Measurements from ENCODE around the gene SEMA4F.

Gene SEMA4F

DNA sequence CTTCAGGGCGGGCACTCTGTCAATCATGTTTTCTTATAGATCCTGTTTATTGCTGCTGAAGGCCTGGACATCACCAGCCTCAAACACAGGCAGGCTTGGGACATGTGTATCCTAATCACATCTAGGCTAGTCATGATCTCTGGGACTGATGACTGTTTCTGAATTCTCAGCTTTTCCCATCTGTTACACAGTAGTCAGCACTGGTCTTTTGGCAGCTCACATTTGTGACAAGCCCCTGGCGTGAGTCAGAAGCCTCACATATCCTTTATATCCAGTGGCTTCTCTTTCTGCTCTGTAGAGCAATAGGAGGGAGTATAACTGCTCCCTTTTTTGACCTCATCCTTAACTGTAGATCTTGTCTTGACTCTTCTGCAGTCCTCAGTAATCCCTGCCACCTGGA lies 4.5 kb downstream of the SEMA4F start:
- TF ChIP-seq, protein P1, sequence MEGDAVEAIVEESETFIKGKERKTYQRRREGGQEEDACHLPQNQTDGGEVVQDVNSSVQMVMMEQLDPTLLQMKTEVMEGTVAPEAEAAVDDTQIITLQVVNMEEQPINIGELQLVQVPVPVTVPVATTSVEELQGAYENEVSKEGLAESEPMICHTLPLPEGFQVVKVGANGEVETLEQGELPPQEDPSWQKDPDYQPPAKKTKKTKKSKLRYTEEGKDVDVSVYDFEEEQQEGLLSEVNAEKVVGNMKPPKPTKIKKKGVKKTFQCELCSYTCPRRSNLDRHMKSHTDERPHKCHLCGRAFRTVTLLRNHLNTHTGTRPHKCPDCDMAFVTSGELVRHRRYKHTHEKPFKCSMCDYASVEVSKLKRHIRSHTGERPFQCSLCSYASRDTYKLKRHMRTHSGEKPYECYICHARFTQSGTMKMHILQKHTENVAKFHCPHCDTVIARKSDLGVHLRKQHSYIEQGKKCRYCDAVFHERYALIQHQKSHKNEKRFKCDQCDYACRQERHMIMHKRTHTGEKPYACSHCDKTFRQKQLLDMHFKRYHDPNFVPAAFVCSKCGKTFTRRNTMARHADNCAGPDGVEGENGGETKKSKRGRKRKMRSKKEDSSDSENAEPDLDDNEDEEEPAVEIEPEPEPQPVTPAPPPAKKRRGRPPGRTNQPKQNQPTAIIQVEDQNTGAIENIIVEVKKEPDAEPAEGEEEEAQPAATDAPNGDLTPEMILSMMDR (IDR thresholded peaks at IDR 0.05; ENCODE audit: insufficient read depth, low read length, missing control alignments) = no peak
- peak; percentile 59 for DNase-seq (ENCODE audit: low read depth, low spot score)
- POLR2A ChIA-PET = no interaction called here

DNA sequence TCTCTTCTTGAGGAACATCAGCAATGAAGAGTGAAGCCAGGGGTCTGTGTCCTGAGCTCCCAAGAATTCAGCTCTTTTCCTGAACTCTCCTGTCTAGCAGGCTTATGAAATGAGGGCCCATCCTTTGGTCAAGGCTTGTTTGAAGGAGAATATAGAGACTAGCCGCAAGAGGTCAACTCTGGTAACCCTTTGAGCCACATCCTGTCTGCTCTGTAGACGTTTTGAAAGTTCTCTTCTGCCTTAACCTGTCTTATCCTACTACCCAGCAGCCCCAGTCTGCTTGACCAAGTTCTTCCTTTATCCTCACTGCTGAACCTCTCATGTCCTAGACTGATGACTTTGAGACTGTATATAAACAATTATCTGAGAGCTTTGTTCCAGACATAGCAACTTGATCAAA lies 5.4 kb downstream of the SEMA4F start:
- no peak overlapping the region for H3K4me3 ChIP-seq (ENCODE audit: low read depth, low read length)
- DNase-seq (ENCODE audit: low read depth, low spot score) = no peak
- TF ChIP-seq, protein P1 (IDR thresholded peaks at IDR 0.05; ENCODE audit: insufficient read depth, low read length, missing control alignments) = no peak
- CTCF ChIA-PET = interaction anchor here (1.0 kb wide), 1 partner anchor 9 kb away, joined by 4 read pairs; no protein-coding TSS in a partner anchor
- POLR2A ChIA-PET = no interaction called here

More for the DNA sequence above, 4.5 kb downstream of the SEMA4F start:
- CTCF ChIA-PET = interaction anchor here (1.0 kb wide), 1 partner anchor 10 kb away, joined by 4 read pairs; no protein-coding TSS in a partner anchor
- no peak overlapping the region for H3K4me3 ChIP-seq (ENCODE audit: low read depth, low read length)

DNA sequence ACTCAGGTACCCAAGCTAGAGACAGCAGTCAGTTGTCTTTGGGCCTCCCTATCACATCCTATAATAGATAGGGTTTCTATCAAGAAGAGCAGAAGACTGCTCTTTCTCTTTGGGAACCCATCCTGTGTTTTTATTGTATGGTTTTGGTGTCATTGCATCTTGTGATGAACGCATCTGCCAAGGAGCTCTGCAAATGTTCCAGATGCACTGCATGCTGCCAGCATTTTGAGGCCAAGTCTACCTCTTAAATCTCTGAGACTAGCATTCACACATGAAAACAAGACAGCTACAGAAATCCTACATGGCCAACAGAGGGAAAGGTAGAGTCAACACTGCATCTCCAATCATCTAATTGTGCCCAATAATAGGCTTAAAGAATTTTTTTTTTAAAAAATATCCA lies 14.0 kb downstream of the SEMA4F start:
- no peak overlapping the region for H3K4me3 ChIP-seq (ENCODE audit: low read depth, low read length)
- no peak for DNase-seq (ENCODE audit: low read depth, low spot score)
- POLR2A ChIA-PET = no interaction called here
- TF ChIP-seq, protein P1 (IDR thresholded peaks at IDR 0.05; ENCODE audit: insufficient read depth, low read length, missing control alignments) = no peak
- CTCF ChIA-PET = interaction anchor here (0.7 kb wide), 1 partner anchor 9 kb away, joined by 4 read pairs; no protein-coding TSS in a partner anchor

- POLR2A ChIA-PET = no interaction called here
- no peak for DNase-seq (ENCODE audit: low read depth, low spot score)
- CTCF ChIA-PET = interaction anchor here (1.0 kb wide), 1 partner anchor 205 kb away, joined by 5 read pairs; no protein-coding TSS in a partner anchor
- TF ChIP-seq, protein P1 (IDR thresholded peaks at IDR 0.05; ENCODE audit: insufficient read depth, low read length, missing control alignments) = no peak
- no peak overlapping the region for H3K4me3 ChIP-seq (ENCODE audit: low read depth, low read length)
Observed at GRCh38 chr2:74670263-74670662, 16.2 kb downstream of the SEMA4F start.

- ChIA-PET CTCF (interaction anchor here (0.9 to 1.2 kb wide), 2 partner anchors 17 to 20 kb away, joined by 3 to 6 read pairs; no protein-coding TSS in a partner anchor), POLR2A (interaction anchor here (0.9 kb wide), 1 partner anchor 97 kb away, joined by 5 read pairs; no protein-coding TSS in a partner anchor)
- H3K4me3 ChIP-seq (ENCODE audit: low read depth, low read length) = no peak overlapping the region
- TF ChIP-seq, protein P1 (IDR thresholded peaks at IDR 0.05; ENCODE audit: insufficient read depth, low read length, missing control alignments) = no peak
- DNase-seq (ENCODE audit: low read depth, low spot score) = peak; percentile 49
Observed at GRCh38 chr2:74671479-74671878, 17.4 kb downstream of the SEMA4F start.

DNA sequence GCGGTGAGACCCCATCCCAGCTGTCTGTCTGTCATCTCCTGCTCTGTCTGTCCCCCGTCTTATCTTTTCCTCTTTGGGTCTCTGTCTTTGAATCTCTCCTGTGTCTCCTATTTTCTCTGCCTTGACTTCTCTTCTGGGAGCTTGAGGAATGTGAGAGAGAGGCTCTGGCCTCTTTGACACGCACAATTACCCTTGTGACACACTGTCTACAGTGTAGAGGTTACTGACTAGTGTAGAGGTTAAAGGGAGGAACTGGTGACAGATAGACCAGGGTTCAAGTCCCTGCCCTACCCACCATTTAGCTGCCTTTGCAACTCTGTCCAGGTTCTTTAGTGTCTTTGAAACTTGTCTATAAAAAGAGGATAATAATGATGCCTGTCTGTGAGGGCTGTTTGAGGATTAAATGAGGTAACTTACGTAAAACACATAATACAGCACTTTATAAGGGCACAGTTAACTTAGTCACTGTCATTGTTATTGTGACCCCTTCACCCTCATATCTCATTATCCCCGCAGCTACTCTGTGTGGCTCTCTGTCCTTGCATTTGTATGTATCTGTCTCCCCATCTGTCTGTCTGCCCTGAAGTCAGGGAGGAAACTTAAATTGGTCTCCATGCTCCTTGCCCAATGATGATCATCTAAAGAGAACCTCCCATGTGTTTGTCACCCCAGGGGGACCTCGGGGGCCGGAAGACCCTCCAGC lies 19.9 kb downstream of the SEMA4F start:
- no peak for DNase-seq (ENCODE audit: low read depth, low spot score)
- POLR2A ChIA-PET = no interaction called here
- no peak overlapping the region for H3K4me3 ChIP-seq (ENCODE audit: low read depth, low read length)
- TF ChIP-seq, protein P1 (IDR thresholded peaks at IDR 0.05; ENCODE audit: insufficient read depth, low read length, missing control alignments) = no peak
- CTCF ChIA-PET = interaction anchor here (1.7 to 2.9 kb wide), 2 partner anchors 18 to 202 kb away, joined by 6 to 16 read pairs; no protein-coding TSS in a partner anchor

All from AG04449 (cell line).